Measurements from ENCODE around the gene ERMARD. TPM values are rescaled to one million over a fixed set of nuclear protein-coding genes. Genes with fewer than 3 reads are reported as not detected.

The ERMARD gene
- total and polyA plus RNA-seq, 2 donors (not counting 1 experiment from before 2014, with no cell fraction given), result 22.0 to 32.5 TPM

DNA sequence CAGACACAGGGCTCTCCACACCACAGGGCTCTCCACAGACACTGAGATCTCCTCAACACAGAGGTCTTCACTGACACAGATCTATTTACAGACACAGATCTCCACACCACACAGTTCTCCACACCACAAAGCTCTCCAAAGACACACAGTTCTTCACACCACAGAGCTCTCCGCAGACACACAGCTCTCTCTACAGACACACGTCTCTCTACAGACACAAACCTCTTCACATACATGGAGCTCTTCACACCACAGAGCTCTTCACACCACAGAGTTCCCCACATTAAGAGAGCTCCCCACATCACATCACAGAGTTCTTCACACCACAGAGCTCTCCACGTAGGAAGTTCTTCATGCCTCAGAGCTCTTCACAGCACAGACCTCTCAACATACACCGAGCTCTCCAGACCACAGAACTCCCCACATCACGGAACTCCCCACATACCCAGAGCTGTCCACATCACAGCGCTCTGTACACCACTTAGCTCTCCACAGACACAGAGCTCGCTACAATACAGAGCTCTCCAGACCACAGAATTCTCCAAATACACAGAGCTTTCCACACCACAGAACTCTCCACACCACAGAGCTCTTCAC lies 53.9 kb downstream of the ERMARD start:
- H4K20me1 ChIP-seq (ENCODE audit: control insufficient read depth, extremely low read depth, insufficient read depth, low read length), result no peaks in the 10 kb centered on the region
- no peaks in the 10 kb centered on the region for H3K79me2 ChIP-seq (ENCODE audit: control insufficient read depth, insufficient read depth, low read length)
- H3K9me3 ChIP-seq (ENCODE audit: control insufficient read depth, insufficient read depth, low read depth, low read length), result no peaks in the 10 kb centered on the region
- no peaks in the 10 kb centered on the region for H3K36me3 ChIP-seq (ENCODE audit: control insufficient read depth, insufficient read depth, low read length)
- H3K4me2 ChIP-seq (ENCODE audit: extremely low read depth, insufficient read depth, low read length), result no peak overlapping the region
- H3K4me1 ChIP-seq (ENCODE audit: control insufficient read depth, extremely low read depth, insufficient read depth, low read length), result no peaks in the 10 kb centered on the region
- H3K27me3 ChIP-seq (ENCODE audit: control insufficient read depth, insufficient read depth, low read length), result no peaks in the 10 kb centered on the region
- no peak overlapping the region for H3K9ac ChIP-seq (ENCODE audit: insufficient read depth, low read length)
- TF ChIP-seq EZH2 (IDR thresholded peaks at IDR 0.05; ENCODE audit: low read length, missing control alignments), result no peak
- TF ChIP-seq, protein P1, sequence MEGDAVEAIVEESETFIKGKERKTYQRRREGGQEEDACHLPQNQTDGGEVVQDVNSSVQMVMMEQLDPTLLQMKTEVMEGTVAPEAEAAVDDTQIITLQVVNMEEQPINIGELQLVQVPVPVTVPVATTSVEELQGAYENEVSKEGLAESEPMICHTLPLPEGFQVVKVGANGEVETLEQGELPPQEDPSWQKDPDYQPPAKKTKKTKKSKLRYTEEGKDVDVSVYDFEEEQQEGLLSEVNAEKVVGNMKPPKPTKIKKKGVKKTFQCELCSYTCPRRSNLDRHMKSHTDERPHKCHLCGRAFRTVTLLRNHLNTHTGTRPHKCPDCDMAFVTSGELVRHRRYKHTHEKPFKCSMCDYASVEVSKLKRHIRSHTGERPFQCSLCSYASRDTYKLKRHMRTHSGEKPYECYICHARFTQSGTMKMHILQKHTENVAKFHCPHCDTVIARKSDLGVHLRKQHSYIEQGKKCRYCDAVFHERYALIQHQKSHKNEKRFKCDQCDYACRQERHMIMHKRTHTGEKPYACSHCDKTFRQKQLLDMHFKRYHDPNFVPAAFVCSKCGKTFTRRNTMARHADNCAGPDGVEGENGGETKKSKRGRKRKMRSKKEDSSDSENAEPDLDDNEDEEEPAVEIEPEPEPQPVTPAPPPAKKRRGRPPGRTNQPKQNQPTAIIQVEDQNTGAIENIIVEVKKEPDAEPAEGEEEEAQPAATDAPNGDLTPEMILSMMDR (conservative IDR thresholded peaks at IDR 0.05 in 1 of 2, IDR thresholded peaks at IDR 0.05 in 1 of 2; ENCODE audit: low read depth in 1 of 2, low read length in 2 of 2), result no peak
- DNase-seq (ENCODE audit: low read depth in 2 of 2), result no peak
- no peak overlapping the region for H3K27ac ChIP-seq (ENCODE audit: insufficient read depth, low read length)
- H2AFZ ChIP-seq (ENCODE audit: low read length), result no peak overlapping the region
- no peak overlapping the region for H3K4me3 ChIP-seq (replicated peaks in 1 of 4; ENCODE audit: control extremely low read depth in 1 of 4, insufficient read depth in 1 of 4, low read depth in 3 of 4, low read length in 4 of 4)

- TF ChIP-seq, protein P1 (conservative IDR thresholded peaks at IDR 0.05 in 1 of 2, IDR thresholded peaks at IDR 0.05 in 1 of 2; ENCODE audit: low read depth in 1 of 2, low read length in 2 of 2), result no peak
- TF ChIP-seq EZH2 (IDR thresholded peaks at IDR 0.05; ENCODE audit: low read length, missing control alignments), result no peak
- H3K27ac ChIP-seq (ENCODE audit: insufficient read depth, low read length), result no peak overlapping the region
- H3K4me3 ChIP-seq (replicated peaks in 1 of 4; ENCODE audit: control extremely low read depth in 1 of 4, insufficient read depth in 1 of 4, low read depth in 3 of 4, low read length in 4 of 4), result no peak overlapping the region
- H4K20me1 ChIP-seq (ENCODE audit: control insufficient read depth, extremely low read depth, insufficient read depth, low read length), result no peaks in the 10 kb centered on the region
- H3K9ac ChIP-seq (ENCODE audit: insufficient read depth, low read length), result no peak overlapping the region
- H3K27me3 ChIP-seq (ENCODE audit: control insufficient read depth, insufficient read depth, low read length), result no peaks in the 10 kb centered on the region
- no peak overlapping the region for H3K4me2 ChIP-seq (ENCODE audit: extremely low read depth, insufficient read depth, low read length)
- H2AFZ ChIP-seq (ENCODE audit: low read length), result no peak overlapping the region
- H3K36me3 ChIP-seq (ENCODE audit: control insufficient read depth, insufficient read depth, low read length), result no peaks in the 10 kb centered on the region
- no peak for DNase-seq (ENCODE audit: low read depth in 2 of 2)
- no peaks in the 10 kb centered on the region for H3K79me2 ChIP-seq (ENCODE audit: control insufficient read depth, insufficient read depth, low read length)
- H3K4me1 ChIP-seq (ENCODE audit: control insufficient read depth, extremely low read depth, insufficient read depth, low read length), result no peaks in the 10 kb centered on the region
- no peaks in the 10 kb centered on the region for H3K9me3 ChIP-seq (ENCODE audit: control insufficient read depth, insufficient read depth, low read depth, low read length)
Measured at GRCh38 chr6:169806701-169807100, 55.3 kb downstream of the ERMARD start.

- Histone ChIP-seq H3K27ac (ENCODE audit: insufficient read depth, low read length) (no peak overlapping the region), H3K79me2 (ENCODE audit: control insufficient read depth, insufficient read depth, low read length) (no peaks in the 10 kb centered on the region), H3K4me1 (ENCODE audit: control insufficient read depth, extremely low read depth, insufficient read depth, low read length) (no peaks in the 10 kb centered on the region), H4K20me1 (ENCODE audit: control insufficient read depth, extremely low read depth, insufficient read depth, low read length) (no peaks in the 10 kb centered on the region), H3K4me2 (ENCODE audit: extremely low read depth, insufficient read depth, low read length) (no peak overlapping the region), H3K9ac (ENCODE audit: insufficient read depth, low read length) (no peak overlapping the region), H3K36me3 (ENCODE audit: control insufficient read depth, insufficient read depth, low read length) (no peaks in the 10 kb centered on the region), H2AFZ (ENCODE audit: low read length) (no peak overlapping the region), H3K9me3 (ENCODE audit: control insufficient read depth, insufficient read depth, low read depth, low read length) (no peaks in the 10 kb centered on the region), H3K4me3 (replicated peaks in 1 of 4; ENCODE audit: control extremely low read depth in 1 of 4, insufficient read depth in 1 of 4, low read depth in 3 of 4, low read length in 4 of 4) (no peak overlapping the region), H3K27me3 (ENCODE audit: control insufficient read depth, insufficient read depth, low read length) (no peaks in the 10 kb centered on the region)
- no peak for DNase-seq (ENCODE audit: low read depth in 2 of 2)
- TF ChIP-seq EZH2 (IDR thresholded peaks at IDR 0.05; ENCODE audit: low read length, missing control alignments), result no peak
- TF ChIP-seq, protein P1 (conservative IDR thresholded peaks at IDR 0.05 in 1 of 2, IDR thresholded peaks at IDR 0.05 in 1 of 2; ENCODE audit: low read depth in 1 of 2, low read length in 2 of 2), result no peak
Measured at GRCh38 chr6:169807229-169807628, 55.8 kb downstream of the ERMARD start.
